Mucosa of descending colon (tissue), 3 donors: ENCODE measurements around the gene LRBA. TPM values are rescaled to one million over a fixed set of nuclear protein-coding genes. Genes with fewer than 3 reads are reported as not detected.
A peak's percentile ranks its signal among the peaks of the same experiment; 100 is the strongest.

Experiments
- ATAC-seq: fragments of 200-7000 bp; cut with Tn5 transposase; one replicate; pipeline ENCODE4 v1.9.1; 2020; ENCODE audit warnings: mild to moderate bottlenecking, moderate library complexity
- DNase-seq, 3 donors: peaks; one replicate each; pipeline ENCODE4 v3.0.0-alpha.2; 2020
- H3K36me3 ChIP-seq: fragments of 200-600 bp; one replicate; pipeline ENCODE4 v1.8.0; 2021; ENCODE audit warnings: low read depth, mild to moderate bottlenecking
- H3K4me1 ChIP-seq: fragments of 200-600 bp; one replicate; pipeline ENCODE4 v1.8.0; 2021; ENCODE audit warnings: low read depth, mild to moderate bottlenecking
- H3K4me3 ChIP-seq: fragments of 200-600 bp; one replicate; pipeline ENCODE4 v1.8.0; 2021; ENCODE audit warnings: mild to moderate bottlenecking
- H3K9me3 ChIP-seq: fragments of 200-600 bp; one replicate; pipeline ENCODE4 v1.8.0; 2021; ENCODE audit warnings: mild to moderate bottlenecking
- CTCF ChIP-seq: fragments of 200-600 bp; IDR thresholded peaks from one replicate; pipeline ENCODE4 v1.8.0; 2022; ENCODE audit warnings: antibody characterized with exemption, mild to moderate bottlenecking
- intact Hi-C, 2 donors: fragments of 100-400 bp; cut with DNase I in 1 of 2; cut with micrococcal nuclease in 1 of 2; formaldehyde crosslinking; loops; one replicate each; pipeline versions ENCODE4 v1.11.0 to v1.11.1; 2022; cut with DNase I, micrococcal nuclease
- total RNA-seq, 3 donors: library from RNA; stranded (reverse); fragmentation: NEBNext Ultra II Directional in 2 of 3; extraction: Animal tissue kit (Norgen Biotek cat#: 25700) in 2 of 3; gene quantifications; one replicate each; pipeline versions ENCODE4 v1.2.1 to v1.2.4, GENCODE V29; 2021 to 2023
- donor health status: DM: no; HTN: no; CAD: no; lungs with moderate emphysema.
- donor health status: DM: no; HTN: no; CAD: no.
- donor health status: DM: no; HTN: yes; CAD: no.

LRBA gene
- total RNA-seq, 3 donors from 2014 or later: 69.8 to 98.4 (median 76.2) TPM

- ATAC-seq: no peak
- Histone ChIP-seq H3K9me3 (no peaks in the 10 kb centered on the region), H3K4me1 (no peaks in the 10 kb centered on the region), H3K4me3 (no peak overlapping the region), H3K36me3 (no peaks in the 10 kb centered on the region)
- no peak for DNase-seq
- no peak for TF ChIP-seq CTCF
- intact Hi-C loops: no loop called here
Observed at GRCh38 chr4:150286656-150287055, 728.4 kb downstream of the LRBA start.

GRCh38 chr4:150283689-150284088 is 731.4 kb downstream of the LRBA start:
- intact Hi-C loops: no loop called here
- H3K4me1 ChIP-seq: no peaks in the 10 kb centered on the region
- ATAC-seq: no peak
- DNase-seq: no peak
- no peaks in the 10 kb centered on the region for H3K9me3 ChIP-seq
- no peak overlapping the region for H3K4me3 ChIP-seq
- no peaks in the 10 kb centered on the region for H3K36me3 ChIP-seq
- no peak for TF ChIP-seq CTCF

- Histone ChIP-seq H3K9me3 (peaks cover 3% of the 10 kb centered on the region), H3K4me1 (no peaks in the 10 kb centered on the region), H3K36me3 (no peaks in the 10 kb centered on the region), H3K4me3 (no peak overlapping the region)
- TF ChIP-seq CTCF: no peak
- intact Hi-C loops: no loop called here
- DNase-seq (no peak), ATAC-seq (no peak)
Observed at GRCh38 chr4:150280975-150281374, 734.1 kb downstream of the LRBA start.

- DNase-seq (no peak), ATAC-seq (peak; percentile 60)
- Histone ChIP-seq H3K4me1 (no peaks in the 10 kb centered on the region), H3K36me3 (no peaks in the 10 kb centered on the region), H3K9me3 (peaks cover 3% of the 10 kb centered on the region), H3K4me3 (no peak overlapping the region)
- intact Hi-C loops: no loop called here
- no peak for TF ChIP-seq CTCF
Observed at GRCh38 chr4:150280081-150280895, 734.8 kb downstream of the LRBA start.

- no peaks in the 10 kb centered on the region for H3K4me1 ChIP-seq
- ATAC-seq: no peak
- intact Hi-C loops: no loop called here
- no peak for TF ChIP-seq CTCF
- DNase-seq: no peak
- H3K36me3 ChIP-seq: no peaks in the 10 kb centered on the region
- no peak overlapping the region for H3K4me3 ChIP-seq
- H3K9me3 ChIP-seq: peaks cover 3% of the 10 kb centered on the region
Observed at GRCh38 chr4:150278206-150278605, 736.9 kb downstream of the LRBA start.
